Lower leg skin (tissue), 3 donors: ENCODE data around the gene BPIFB1.

Experiments
- CTCF ChIP-seq, 3 donors: fragments of 450-650 bp; IDR thresholded peaks; one replicate each; pipeline ENCODE4 v1.5.1; 2016; ENCODE audit warnings: antibody characterized with exemption in 3 of 3, mild to moderate bottlenecking in 3 of 3, moderate library complexity in 2 of 3
- POLR2A ChIP-seq, 2 donors: fragments of 450-650 bp; IDR thresholded peaks; one replicate each; pipeline ENCODE4 v1.6.1; 2016 to 2017; ENCODE audit warnings: antibody characterized with exemption in 2 of 2, mild to moderate bottlenecking in 1 of 2, moderate library complexity in 1 of 2

GRCh38 chr20:33309631-33310030, 26.6 kb downstream of the BPIFB1 start:
- TF ChIP-seq POLR2A (IDR thresholded peaks at IDR 0.05) (no peak), CTCF (IDR thresholded peaks at IDR 0.05) (no peak)
